Effector CD8-positive, alpha-beta T cell (primary cell): ENCODE results near the gene CAP2.

Source experiments
- DNase-seq: peaks from one replicate; lab custom pipeline; 2025; lab: John Stamatoyannopoulos, UW
- total RNA-seq, 4 experiments: gene quantifications; one replicate each; lab custom pipeline; 2026; lab: John Stamatoyannopoulos, UW

Gene CAP2, protein sequence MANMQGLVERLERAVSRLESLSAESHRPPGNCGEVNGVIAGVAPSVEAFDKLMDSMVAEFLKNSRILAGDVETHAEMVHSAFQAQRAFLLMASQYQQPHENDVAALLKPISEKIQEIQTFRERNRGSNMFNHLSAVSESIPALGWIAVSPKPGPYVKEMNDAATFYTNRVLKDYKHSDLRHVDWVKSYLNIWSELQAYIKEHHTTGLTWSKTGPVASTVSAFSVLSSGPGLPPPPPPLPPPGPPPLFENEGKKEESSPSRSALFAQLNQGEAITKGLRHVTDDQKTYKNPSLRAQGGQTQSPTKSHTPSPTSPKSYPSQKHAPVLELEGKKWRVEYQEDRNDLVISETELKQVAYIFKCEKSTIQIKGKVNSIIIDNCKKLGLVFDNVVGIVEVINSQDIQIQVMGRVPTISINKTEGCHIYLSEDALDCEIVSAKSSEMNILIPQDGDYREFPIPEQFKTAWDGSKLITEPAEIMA
- 0 to 0.27 (median 0) reads per million in 4 experiments for total RNA-seq

DNA sequence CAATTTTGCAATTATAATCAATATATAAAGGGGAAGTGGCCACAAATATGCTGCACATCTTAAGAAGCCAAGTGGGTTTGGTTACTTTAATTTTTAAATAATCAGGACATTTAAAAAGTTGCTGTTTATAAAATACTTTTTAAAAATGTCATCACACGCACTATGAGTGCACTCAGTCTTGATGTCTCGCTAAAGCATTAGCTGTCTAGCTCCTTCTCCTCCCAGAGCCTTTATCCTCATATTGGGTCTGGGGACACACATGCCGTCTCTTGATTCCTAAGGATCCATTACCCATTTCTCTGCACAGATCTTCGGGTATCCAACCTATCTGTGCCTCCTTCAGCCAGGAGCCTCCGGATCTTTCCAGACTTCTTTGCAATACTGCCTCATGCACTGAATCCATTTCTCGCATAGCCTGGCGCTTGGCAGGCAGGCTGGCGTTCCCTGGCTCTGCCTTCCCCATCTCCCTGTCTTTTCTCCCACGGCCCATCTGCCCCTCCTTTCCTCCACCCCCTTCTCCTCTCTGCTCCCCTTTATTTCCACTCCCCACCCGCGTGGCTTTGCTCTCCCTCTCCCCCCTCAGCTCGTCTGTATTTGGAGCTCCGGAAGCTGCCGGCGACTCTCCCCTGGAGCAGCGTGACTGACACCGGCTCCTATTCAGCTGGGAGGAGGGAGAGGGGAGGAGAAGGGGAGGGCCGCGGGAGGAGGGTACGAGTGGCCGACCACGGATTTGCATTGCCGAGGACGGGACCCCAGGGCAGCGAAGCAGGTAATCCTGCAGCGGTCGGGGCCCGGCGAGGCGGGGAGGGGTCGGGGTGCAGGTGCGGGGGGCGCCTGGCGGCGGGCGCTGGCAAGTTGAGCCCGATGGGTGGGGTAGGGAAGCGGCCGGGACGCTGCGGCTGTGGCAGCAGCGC, at the start of gene CAP2:
Gene CAP2 (plus strand): TSS at position 618 of the 914 bp plus-strand sequence. CDS start 27,961 bp downstream, outside the sequence.
- DNase-seq, result no peak

DNA sequence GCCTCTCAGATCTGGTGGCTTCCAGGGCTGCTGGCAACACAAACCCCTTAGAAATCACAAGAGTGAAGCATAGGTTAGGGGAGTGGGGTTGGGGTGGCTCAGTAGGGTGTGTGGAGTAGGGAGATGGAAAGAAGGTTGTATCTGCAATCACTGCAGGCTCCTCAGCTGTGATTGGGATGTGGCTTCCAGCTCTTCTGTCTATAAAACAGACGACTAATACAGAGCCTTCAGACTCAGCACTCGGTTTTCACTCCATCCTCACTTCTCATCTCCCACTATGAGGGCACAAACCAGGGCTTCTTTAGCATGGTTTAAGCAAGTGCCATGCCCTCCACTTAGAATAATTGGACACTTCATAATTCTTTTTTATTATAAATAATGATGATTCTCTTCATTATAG, 46.4 kb upstream of the CAP2 start:
- no peak for DNase-seq

DNA sequence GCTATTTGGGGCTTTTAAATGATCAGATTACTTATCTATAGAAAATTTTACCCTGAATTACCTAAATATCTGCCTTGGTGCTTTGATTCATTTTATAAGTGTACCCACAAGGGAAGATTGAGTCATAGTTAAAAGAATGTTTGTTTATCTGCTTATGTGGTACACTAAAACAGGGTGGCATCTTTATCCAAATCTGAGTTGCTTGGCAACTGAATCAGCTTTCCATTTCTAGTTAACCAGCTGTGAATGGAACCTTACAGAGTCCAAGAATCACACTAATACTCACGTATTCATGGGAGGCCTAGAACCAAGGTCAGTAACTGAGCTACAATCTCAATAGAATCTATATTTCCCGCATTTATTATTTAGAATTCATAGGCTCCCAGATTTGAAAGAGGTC, 44.0 kb upstream of the CAP2 start:
- no peak for DNase-seq

DNA sequence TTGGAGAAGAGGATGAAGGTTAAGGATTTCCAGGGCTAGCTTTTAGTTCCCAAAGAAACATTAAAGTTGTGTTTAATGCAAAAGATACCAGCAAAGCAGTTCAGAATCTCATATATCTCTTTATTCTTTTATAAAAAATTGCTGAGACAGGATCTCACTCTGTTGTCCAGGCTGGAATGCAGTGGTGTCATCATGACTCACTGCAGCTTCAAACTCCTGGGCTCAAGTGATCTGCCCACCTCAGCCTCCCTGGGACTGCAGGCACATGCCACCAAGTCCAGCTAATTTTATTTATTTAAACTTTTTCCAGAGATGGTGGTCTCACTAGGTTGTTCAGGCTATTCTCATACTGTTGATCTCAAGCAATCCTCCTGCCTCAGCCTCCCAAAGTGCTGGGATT, 41.1 kb upstream of the CAP2 start:
- DNase-seq, result no peak

DNA sequence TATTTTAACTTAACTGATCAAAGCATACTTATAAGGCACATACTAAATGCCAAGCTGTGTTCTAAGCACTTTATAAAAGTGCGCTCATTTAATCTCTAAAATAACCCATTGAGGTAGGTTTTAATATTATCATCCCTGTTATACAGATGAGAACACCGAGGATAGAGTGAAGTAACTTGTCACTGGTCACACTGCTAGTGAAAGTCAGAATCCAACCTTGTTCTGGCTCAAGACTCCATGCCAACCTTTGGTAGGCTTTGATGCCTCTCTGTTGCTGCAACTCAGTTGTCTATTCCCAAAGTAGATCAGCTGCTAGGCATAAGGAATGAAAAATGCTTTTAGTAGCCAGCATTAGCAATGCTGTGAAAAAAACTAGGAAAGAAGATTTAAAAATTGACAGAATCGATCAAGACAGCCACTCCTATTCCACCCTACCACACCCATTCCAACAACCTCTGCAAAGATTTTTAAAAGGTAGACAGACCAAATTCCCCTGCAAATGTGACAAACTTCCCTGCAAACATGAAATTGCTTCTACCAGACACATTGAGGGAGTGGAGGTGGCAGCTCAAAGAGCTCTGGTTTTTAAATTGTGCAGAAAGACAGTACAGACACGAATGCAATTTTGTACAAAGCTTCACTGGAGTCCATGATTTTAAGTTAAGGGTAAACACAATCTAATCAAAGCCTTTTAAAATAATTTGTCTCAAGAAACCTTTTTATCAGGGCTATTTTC, 39.8 kb upstream of the CAP2 start:
- DNase-seq, result no peak

DNA sequence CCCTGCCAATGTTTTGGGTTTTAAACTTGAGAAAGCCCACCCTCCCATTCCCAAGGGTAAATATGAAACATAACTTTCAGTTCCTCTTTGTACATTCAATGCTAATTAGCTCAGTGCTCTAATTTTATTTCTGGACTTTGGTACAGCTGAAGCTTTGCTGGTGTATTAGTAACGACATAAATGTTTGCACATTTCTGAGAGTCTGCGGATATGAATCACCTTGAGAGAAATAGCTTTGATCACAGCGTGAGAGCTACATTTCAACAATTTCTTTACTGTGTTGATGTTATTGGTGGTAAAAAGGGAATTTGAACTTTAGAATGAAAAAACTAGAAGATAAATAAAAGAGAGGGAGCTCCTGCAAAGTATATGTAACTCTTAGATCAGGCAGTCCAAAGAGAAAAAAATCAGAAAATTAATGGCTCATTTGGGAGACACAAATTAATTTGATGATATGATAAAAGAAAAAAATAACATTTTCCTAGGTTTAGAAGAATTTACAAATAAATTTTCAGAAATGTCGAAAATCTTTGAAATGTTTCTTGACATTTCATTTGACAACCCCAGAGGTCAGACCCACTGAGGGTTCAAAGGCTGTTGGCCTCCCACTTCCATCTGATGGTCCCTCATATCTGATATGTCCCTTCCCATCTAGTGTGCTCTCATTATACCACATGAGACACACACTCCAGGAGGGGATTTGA, 38.5 kb upstream of the CAP2 start:
- DNase-seq, result no peak

DNA sequence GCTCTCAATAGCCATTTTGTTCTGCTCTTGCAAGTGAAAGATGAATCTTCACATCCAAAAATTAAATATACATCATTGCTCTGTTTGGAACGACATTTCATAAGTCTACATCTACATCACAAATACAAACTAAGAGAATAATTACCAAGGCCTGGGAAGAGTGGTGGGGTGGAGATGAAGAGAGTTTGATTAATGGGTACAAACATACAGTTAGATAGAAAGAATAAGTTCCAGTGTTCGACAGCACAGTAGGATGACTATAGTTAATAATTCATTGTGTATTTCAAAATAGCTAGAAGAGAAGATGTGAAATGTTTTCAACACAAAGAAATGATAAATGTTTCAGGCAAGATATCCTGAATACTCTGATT, 38.0 kb upstream of the CAP2 start:
- DNase-seq, result no peak

DNA sequence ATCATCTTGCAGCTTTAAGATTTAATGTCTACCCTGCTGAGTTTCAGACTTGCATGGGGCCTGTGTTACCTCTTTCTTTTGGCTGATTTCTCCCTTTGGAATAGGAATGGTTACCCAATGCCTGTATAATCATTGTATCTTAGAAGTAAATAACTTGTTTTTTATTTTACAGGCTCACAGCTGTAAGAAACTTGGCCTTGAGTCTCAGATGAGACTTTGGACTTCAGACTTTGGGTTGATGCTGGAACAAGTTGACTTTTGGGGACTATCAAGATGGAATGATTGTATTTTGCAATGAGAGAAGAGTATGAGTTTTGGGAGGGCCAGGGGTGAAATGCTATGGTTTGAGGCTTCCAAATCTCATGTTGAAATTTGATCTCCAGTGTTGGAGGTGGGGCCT, 34.9 kb upstream of the CAP2 start:
- DNase-seq, result no peak

DNA sequence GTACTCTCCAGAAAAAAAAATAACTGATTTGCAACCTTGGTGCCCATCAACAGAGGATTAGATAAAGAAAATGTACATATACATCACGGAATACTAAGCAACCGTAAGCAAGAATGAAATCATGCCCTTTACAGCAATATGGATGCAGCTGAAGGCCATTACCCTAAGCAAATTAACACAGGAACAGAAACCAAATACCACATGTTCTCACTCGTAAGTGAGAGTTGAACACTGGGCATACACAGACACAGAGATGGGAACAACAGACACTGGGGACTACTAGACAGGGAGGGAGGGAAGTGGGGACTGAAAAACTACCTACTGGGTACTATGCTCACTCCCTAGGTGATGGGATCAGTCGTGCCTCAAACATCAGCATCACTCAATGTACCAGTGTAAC, 32.8 kb upstream of the CAP2 start:
- no peak for DNase-seq

DNA sequence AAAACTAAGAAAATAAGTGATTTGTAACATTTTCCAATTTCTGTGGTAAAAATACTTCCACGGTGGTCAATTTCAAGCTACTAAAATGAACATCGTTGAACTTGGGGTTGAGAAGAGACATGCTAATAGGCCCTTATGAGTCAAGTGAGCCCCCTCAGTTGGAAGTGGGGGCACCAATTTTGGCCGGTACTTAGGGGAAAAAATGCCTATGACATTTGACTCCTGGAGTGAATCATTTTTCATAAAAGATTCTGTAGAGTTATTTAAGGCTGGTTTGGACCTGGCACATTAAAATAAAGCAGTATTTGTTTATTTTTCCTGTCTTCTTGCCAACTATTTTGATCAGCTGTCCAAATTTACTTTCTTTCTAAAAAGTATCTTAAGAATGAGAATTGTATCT, 32.4 kb upstream of the CAP2 start:
- no peak for DNase-seq

DNA sequence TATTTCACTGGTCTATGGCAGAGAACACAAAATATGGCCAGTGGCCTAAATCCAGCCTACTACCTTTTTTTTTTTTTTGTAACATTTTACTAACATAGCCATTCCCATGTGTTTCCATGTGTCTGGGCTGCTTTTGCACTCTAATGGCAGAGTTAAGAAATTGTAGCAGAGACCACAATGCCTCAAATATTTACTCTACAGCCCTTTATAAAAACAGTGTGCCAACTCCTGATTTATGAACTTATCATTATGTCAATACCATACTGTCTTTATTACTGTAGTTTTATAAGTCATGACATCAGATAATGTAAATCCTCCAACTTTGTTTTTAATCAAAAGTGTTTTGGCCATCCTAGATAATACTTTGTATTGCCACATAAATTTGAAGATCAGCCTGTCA, 27.4 kb upstream of the CAP2 start:
- no peak for DNase-seq

DNA sequence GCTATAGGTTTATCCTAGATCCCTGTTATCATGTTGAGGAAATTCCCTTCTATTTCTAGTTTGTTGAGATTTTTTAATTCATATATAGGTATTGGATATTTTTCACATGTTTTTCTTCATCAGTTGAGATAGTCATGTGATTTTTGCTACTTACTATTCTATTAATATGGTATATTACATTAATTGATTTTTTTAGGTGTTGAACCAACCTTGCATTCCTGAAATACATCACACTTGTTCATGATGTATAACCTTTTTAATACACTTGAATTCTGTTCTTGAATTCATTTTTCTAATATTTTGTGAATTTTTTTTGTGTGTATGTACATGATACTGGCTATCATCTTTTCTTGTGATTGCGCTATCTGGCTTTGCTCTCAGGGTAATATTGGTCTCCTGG, 25.5 kb upstream of the CAP2 start:
- DNase-seq, result no peak

DNA sequence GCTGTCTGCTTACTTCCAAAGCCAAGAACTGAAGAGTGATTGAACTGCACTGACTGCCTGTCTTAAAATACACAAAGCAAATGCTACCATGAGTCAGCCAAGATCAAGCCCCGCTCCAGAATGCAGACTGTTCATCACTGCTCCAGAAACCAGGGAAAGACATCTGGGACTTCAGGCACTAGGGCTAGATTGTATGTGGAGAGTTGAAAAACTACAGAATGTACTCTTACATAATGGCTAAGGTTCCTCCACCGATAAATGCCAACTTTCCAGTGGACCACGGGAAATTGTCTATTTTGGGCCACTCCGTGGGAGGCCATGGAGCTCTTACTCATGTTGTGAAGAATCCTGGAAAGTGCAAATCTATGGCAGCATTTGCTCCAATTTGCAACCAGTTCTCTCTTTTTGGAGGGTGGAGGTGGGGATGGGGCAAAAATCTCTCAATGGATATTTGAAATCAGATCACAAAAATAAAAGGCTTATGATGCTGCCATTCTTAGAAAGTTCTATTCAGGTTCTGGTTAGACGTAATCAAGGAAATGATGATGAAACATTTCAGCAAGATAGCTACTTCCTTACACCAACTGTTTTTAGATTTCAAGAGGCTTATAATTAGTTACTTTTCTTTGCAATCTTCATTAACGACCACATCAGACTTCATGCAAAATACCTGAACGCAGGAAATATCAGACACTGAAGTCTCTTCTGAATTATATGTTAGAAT, 11.8 kb upstream of the CAP2 start:
- no peak for DNase-seq

DNA sequence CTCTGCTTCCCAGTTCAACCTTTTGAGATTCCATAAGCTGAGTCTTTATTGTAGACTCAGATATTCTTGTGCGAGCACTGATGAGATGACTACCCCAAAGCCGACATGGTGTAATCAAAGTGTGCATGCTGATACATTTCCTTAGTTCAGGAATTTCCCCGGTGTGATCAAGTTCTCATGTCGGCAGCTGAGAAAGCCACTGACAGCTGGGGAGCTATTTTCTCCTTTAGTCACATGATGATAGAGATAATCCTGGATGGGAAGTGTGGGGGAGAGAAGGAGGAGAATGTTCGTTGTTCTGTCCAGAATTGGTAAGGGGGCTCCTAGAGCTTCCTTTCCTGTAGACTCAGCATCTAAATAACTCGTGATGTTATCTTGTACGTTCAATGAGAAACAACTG, 7.7 kb upstream of the CAP2 start:
- no peak for DNase-seq

DNA sequence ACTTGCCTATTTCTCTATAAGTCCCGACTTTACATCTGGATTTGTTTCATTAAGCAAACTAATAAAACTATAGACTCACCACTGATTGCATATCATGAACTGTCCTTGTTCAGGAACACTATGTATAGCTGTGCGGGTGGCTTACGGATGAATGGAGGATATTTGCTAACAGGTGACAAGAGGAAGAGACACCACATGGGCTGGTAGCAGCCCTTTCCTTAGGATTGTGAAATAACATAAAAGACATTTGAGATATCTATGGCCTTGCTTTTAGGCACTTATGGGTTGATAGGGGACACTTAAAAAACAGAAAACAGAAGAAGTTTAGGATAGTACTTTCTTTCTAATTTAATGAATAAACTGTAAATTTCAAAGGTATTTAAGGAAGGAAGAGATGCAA, 5.0 kb upstream of the CAP2 start:
- no peak for DNase-seq

DNA sequence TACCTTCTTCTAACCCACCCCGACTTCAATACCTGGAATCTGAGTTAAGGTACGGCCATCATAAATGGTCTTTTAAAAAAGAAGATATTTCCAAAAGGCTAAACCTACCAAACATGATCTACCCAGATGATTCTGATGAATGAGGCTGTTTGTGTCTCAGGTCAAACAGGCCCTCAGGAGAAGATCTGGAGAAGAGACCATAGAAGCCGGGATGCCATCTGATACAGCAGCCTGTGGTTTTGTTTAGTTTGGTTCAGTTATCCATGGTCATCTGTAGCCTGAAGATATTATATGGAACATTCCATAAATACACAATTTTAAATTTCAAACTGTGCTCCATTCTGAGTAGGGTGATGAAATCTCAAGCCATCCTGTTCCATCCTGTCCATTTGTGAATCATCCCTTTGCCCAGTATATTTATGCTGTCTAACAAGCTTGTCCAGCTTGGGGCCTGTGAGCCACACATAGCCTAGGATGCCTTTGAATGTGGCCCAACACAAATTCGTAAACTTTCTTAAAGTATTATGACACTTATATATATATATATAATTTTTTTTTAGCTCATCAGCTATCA, 4.0 kb upstream of the CAP2 start:
- no peak for DNase-seq

DNA sequence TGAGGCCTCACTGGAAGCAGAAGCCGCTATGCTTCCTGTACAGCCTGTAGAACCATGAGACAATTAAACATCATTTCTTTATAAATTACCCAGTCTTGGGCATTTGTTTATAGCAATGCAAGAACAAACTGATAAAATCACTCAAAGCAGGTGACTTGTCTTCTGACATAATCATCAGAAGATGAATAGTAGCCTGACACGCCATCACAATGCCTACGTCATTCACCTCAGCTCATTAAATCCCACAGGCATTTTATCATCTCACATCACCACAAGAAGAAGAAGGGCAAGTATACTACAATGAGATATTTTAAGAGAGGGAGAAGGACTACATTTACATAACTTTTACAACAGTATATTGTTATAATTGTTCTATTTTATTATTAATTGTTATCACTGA, 3.1 kb upstream of the CAP2 start:
- no peak for DNase-seq

DNA sequence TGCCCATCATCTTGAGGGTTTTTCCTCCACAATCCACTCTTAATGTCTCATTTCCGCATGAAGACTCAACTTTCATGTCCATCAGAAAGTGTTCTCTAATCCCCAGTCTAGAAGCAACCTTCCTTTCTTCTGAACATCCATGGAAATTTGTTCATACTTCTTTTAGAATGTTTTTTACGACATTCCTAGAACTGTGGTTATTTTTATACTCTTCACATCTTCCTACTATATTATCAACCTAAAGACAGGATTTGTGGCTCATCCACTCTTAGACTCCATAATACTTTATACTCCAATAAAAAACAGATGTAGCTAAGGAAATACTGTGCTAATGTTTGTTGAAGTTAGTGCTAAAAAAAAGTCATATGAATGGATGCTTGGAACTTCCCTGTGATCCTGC, 1.4 kb upstream of the CAP2 start:
- DNase-seq, result no peak

DNA sequence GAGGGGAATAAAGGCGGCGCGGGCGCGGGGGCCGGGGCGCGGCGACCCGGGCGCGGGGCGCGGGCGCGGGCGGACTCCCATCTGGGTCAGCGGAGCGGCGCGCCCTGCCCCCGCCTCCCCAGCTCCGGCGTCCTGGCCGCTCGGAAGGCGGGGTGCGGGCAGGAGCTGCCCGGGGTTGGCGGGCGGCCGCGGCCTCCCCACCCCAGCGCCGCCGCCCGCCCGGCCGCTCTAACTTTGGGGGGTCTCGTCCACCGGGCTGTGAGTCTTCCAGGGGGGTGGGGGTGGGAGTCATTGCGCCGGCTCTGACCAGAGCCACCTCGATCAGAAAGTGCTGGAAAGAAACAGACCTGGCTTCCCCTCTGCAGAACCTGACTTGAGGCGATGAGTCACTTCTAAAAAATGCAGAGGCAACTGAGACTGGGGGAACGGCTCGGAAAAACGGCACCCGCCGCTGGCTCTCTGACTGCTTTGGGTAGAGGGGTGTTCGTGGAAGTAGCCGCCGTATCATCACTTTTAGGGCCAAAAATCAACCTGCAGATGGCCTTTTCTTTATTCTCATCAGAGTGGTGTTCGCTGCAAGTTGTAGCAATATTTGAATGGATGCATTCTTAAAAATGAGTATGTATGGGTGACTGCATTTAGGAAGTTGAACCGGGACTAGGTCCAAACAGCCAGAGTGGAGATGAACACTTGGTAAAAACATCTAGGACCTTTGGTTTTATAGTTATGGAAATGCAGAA, 667 bp downstream of the CAP2 start:
- no peak for DNase-seq

DNA sequence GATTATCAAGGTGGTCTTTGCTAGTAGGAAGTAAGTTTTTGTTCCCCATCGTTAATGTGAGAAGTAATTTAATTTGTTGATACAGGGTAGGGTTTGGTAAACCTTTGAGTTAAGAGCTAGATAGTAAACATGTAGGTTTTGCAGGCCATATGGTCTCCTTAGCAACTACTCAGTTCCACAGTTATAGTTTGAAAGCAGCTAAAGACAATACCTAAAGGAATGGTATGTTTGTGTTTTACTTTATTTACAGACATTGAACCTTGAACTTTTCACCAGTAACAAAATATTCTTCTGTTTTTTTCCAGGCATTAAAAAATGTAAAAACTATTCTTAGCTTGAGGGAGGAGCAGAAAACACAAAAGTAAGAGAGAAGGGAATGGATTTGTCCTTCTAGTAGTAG, 1.7 kb downstream of the CAP2 start:
- no peak for DNase-seq
